Activated naive CD4-positive, alpha-beta T cell treated with anti-CD3 and anti-CD28 coated beads, Interleukin-2, amount 10 ng/mL, durations not matched to agents 7 days and 5 days (primary cell): ENCODE data around the gene EVA1A.

Source experiments
- CTCF ChIA-PET: fragments of 350-600 bp; sonication (Branson Sonifier 250); formaldehyde crosslinking; loops from one replicate; lab custom pipeline; 2021; ENCODE audit warnings: antibody characterized with exemption; lab: Charles Lee
- DNase-seq: peaks from one replicate; pipeline ENCODE4 v3.0.0-alpha.2; 2020
- H3K27ac Mint-ChIP-seq: one replicate; pipeline ENCODE4 v1.8.0; 2021; ENCODE audit warnings: mild to moderate bottlenecking, moderate library complexity, mixed read lengths
- H3K27me3 Mint-ChIP-seq: one replicate; pipeline ENCODE4 v1.8.0; 2021; ENCODE audit warnings: mild to moderate bottlenecking, mixed read lengths
- H3K36me3 Mint-ChIP-seq: one replicate; pipeline ENCODE4 v1.8.0; 2021; ENCODE audit warnings: mixed read lengths
- H3K4me1 Mint-ChIP-seq: one replicate; pipeline ENCODE4 v1.8.0; 2021; ENCODE audit warnings: mixed read lengths
- H3K4me3 Mint-ChIP-seq: one replicate; pipeline ENCODE4 v1.8.0; 2021; ENCODE audit warnings: mild to moderate bottlenecking, moderate library complexity, mixed read lengths
- H3K9me3 Mint-ChIP-seq: one replicate; pipeline ENCODE4 v1.8.0; 2021; ENCODE audit warnings: mixed read lengths

EVA1A gene

GRCh38 chr2:75528221-75528977, 32.3 kb downstream of the EVA1A start:
- H3K9me3 Mint-ChIP-seq = no peaks in the 10 kb centered on the region
- H3K27me3 Mint-ChIP-seq = no peaks in the 10 kb centered on the region
- H3K27ac Mint-ChIP-seq = no peak overlapping the region
- DNase-seq = no peak
- no peaks in the 10 kb centered on the region for H3K4me1 Mint-ChIP-seq
- no peak overlapping the region for H3K4me3 Mint-ChIP-seq
- CTCF ChIA-PET = no interaction called here
- H3K36me3 Mint-ChIP-seq = no peaks in the 10 kb centered on the region

- Mint-ChIP-seq H3K9me3 (no peaks in the 10 kb centered on the region), H3K4me1 (no peaks in the 10 kb centered on the region), H3K27me3 (no peaks in the 10 kb centered on the region), H3K36me3 (no peaks in the 10 kb centered on the region), H3K27ac (no peak overlapping the region), H3K4me3 (no peak overlapping the region)
- CTCF ChIA-PET = no interaction called here
- no peak for DNase-seq
These were observed 33.1 kb downstream of the EVA1A start for GRCh38 chr2:75527676-75528075.

GRCh38 chr2:75526842-75527241, 33.9 kb downstream of the EVA1A start:
- Mint-ChIP-seq H3K27me3 (peaks cover 4% of the 10 kb centered on the region), H3K27ac (no peak overlapping the region), H3K4me1 (no peaks in the 10 kb centered on the region), H3K9me3 (no peaks in the 10 kb centered on the region), H3K4me3 (no peak overlapping the region), H3K36me3 (no peaks in the 10 kb centered on the region)
- DNase-seq = no peak
- CTCF ChIA-PET = no interaction called here

- CTCF ChIA-PET = no interaction called here
These were observed 35.1 kb downstream of the EVA1A start for GRCh38 chr2:75525434-75526310.

GRCh38 chr2:75524276-75524911, 36.3 kb downstream of the EVA1A start:
- H3K27ac Mint-ChIP-seq = no peak overlapping the region
- peaks cover 4% of the 10 kb centered on the region for H3K27me3 Mint-ChIP-seq
- no peaks in the 10 kb centered on the region for H3K9me3 Mint-ChIP-seq
- no peaks in the 10 kb centered on the region for H3K36me3 Mint-ChIP-seq
- no peaks in the 10 kb centered on the region for H3K4me1 Mint-ChIP-seq
- no peak overlapping the region for H3K4me3 Mint-ChIP-seq
- CTCF ChIA-PET = no interaction called here
- no peak for DNase-seq

More at GRCh38 chr2:75525434-75526310, 35.1 kb downstream of the EVA1A start:
- no peak for DNase-seq
- H3K9me3 Mint-ChIP-seq = no peaks in the 10 kb centered on the region
- H3K4me3 Mint-ChIP-seq = no peak overlapping the region
- H3K27me3 Mint-ChIP-seq = peaks cover 4% of the 10 kb centered on the region
- no peak overlapping the region for H3K27ac Mint-ChIP-seq
- H3K36me3 Mint-ChIP-seq = no peaks in the 10 kb centered on the region
- no peaks in the 10 kb centered on the region for H3K4me1 Mint-ChIP-seq

GRCh38 chr2:75523313-75524275, 37.1 kb downstream of the EVA1A start:
- CTCF ChIA-PET = no interaction called here
- DNase-seq = no peak
- Mint-ChIP-seq H3K4me3 (no peak overlapping the region), H3K27me3 (peaks cover 4% of the 10 kb centered on the region), H3K27ac (no peak overlapping the region), H3K36me3 (no peaks in the 10 kb centered on the region), H3K4me1 (no peaks in the 10 kb centered on the region), H3K9me3 (no peaks in the 10 kb centered on the region)

GRCh38 chr2:75522543-75523312, 38.0 kb downstream of the EVA1A start:
- no peaks in the 10 kb centered on the region for H3K9me3 Mint-ChIP-seq
- DNase-seq = no peak
- no peak overlapping the region for H3K27ac Mint-ChIP-seq
- CTCF ChIA-PET = no interaction called here
- no peaks in the 10 kb centered on the region for H3K36me3 Mint-ChIP-seq
- H3K27me3 Mint-ChIP-seq = peaks cover 5% of the 10 kb centered on the region
- no peaks in the 10 kb centered on the region for H3K4me1 Mint-ChIP-seq
- H3K4me3 Mint-ChIP-seq = no peak overlapping the region

- no peak for DNase-seq
- Mint-ChIP-seq H3K27me3 (peaks cover 8% of the 10 kb centered on the region), H3K27ac (no peak overlapping the region), H3K4me1 (no peaks in the 10 kb centered on the region), H3K9me3 (no peaks in the 10 kb centered on the region), H3K4me3 (no peak overlapping the region), H3K36me3 (no peaks in the 10 kb centered on the region)
- CTCF ChIA-PET = no interaction called here
These were observed 39.4 kb downstream of the EVA1A start for GRCh38 chr2:75521225-75521872.

GRCh38 chr2:75519843-75520242, 40.9 kb downstream of the EVA1A start:
- H3K9me3 Mint-ChIP-seq = no peaks in the 10 kb centered on the region
- no peak overlapping the region for H3K4me3 Mint-ChIP-seq
- H3K36me3 Mint-ChIP-seq = no peaks in the 10 kb centered on the region
- H3K4me1 Mint-ChIP-seq = no peaks in the 10 kb centered on the region
- H3K27me3 Mint-ChIP-seq = peaks cover 8% of the 10 kb centered on the region
- CTCF ChIA-PET = no interaction called here
- no peak overlapping the region for H3K27ac Mint-ChIP-seq
- DNase-seq = no peak

GRCh38 chr2:75518638-75519465, 41.9 kb downstream of the EVA1A start:
- H3K4me3 Mint-ChIP-seq = no peak overlapping the region
- H3K36me3 Mint-ChIP-seq = no peaks in the 10 kb centered on the region
- DNase-seq = no peak
- H3K9me3 Mint-ChIP-seq = no peaks in the 10 kb centered on the region
- H3K27ac Mint-ChIP-seq = no peak overlapping the region
- H3K27me3 Mint-ChIP-seq = peaks cover 8% of the 10 kb centered on the region
- no peaks in the 10 kb centered on the region for H3K4me1 Mint-ChIP-seq
- CTCF ChIA-PET = interaction anchor here (1.0 kb wide), 1 partner anchor 52 kb away, joined by 3 read pairs; no protein-coding TSS in a partner anchor

- Mint-ChIP-seq H3K36me3 (no peaks in the 10 kb centered on the region), H3K9me3 (no peaks in the 10 kb centered on the region)
- CTCF ChIA-PET = no interaction called here
These were observed 43.0 kb downstream of the EVA1A start for GRCh38 chr2:75517547-75518230.

More at GRCh38 chr2:75517547-75518230, 43.0 kb downstream of the EVA1A start:
- Mint-ChIP-seq H3K4me3 (no peak overlapping the region), H3K27me3 (peaks cover 8% of the 10 kb centered on the region), H3K27ac (no peak overlapping the region), H3K4me1 (no peaks in the 10 kb centered on the region)
- no peak for DNase-seq
